ES-I3 (cell line): ENCODE results near the gene FOXO3.
"Not testable (repeated sequence)": the region's sequence is repeated elsewhere in the genome, so short reads cannot be mapped to it uniquely, and the experiment has no call there.

Experiments used
- H3K36me3 ChIP-seq: 2 replicates; pipeline ENCODE4 v1.6.1; 2013; ENCODE audit warnings: mild to moderate bottlenecking, low read length, control low read depth, moderate library complexity; ENCODE audit not compliant: insufficient read depth
- H3K4me1 ChIP-seq: 2 replicates; pipeline ENCODE4 v1.6.1; 2013; ENCODE audit warnings: mild to moderate bottlenecking, control low read depth, low read length; ENCODE audit not compliant: insufficient read depth
- H3K9ac ChIP-seq: 2 replicates; pipeline ENCODE4 v1.6.1; 2013; ENCODE audit warnings: low read depth, mild to moderate bottlenecking, low read length, moderate library complexity
- H3K9me3 ChIP-seq: 2 replicates; pipeline ENCODE4 v1.6.1; 2013; ENCODE audit warnings: mild to moderate bottlenecking, low read length, moderate library complexity; ENCODE audit not compliant: control insufficient read depth, insufficient read depth

FOXO3 gene

DNA sequence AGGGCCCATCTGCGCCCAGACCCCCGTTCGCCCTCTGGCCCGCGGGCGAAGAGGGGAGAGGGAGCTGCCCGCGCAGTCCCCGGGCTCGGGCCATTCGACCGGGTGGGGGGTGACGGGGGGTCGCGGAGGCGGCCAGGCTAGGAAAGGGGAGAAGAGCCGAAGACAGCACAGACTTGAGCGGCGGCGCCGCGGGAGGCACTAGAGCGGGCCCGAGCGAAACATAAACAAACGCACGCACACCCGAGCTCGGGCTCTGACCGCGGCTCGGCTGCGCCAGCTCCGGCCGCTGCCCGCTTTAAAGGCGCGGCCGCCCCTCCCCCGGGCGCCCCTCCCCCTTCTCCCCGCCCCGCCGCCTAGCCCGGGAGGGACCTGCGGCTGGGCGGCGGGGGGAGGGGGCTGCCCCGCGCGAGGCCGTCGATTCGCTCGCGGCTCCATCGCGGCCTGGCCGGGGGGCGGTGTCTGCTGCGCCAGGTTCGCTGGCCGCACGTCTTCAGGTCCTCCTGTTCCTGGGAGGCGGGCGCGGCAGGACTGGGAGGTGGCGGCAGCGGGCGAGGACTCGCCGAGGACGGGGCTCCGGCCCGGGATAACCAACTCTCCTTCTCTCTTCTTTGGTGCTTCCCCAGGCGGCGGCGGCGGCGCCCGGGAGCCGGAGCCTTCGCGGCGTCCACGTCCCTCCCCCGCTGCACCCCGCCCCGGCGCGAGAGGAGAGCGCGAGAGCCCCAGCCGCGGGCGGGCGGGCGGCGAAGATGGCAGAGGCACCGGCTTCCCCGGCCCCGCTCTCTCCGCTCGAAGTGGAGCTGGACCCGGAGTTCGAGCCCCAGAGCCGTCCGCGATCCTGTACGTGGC is at the start of gene FOXO3:
TSS of gene FOXO3 (plus strand) at position 455 of the 846 bp plus-strand sequence. CDS start at position 747, 292 bp downstream.
- H3K9me3 ChIP-seq = no peaks in the 10 kb centered on the region
- H3K36me3 ChIP-seq = no peaks in the 10 kb centered on the region
- peak within 1 kb of the TSS; percentile 88 for H3K9ac ChIP-seq
- H3K4me1 ChIP-seq = peaks cover 16% of the 10 kb centered on the region

- Histone ChIP-seq H3K36me3 (no peaks in the 10 kb centered on the region), H3K9ac (no peak overlapping the region), H3K4me1 (no peaks in the 10 kb centered on the region), H3K9me3 (no peaks in the 10 kb centered on the region)
Observed at GRCh38 chr6:108518714-108519576, 41.8 kb upstream of the FOXO3 start.

DNA sequence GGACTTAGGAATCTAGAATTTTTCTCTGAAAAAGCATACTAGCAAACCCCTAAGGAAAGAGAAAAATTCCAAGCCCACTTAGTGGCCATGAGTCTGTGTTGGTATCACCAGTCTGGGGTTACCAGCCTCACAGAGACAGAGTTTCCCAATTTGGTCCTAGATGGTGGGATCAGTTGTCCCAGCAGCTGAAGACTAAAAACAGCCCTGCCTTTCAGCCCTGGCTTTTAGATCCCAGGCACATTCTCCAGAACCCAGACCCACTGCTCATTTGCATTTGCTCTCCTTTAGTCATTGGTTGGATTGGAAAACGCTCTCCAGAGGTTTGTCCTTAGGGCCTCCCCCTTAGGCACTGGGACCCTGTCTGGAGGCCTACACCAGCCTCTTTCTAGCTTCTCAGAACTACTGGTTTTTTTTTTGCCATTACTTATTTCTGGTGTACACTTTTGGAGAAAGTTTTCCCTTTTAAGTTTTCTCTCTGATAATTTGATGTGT is 39.1 kb upstream of the FOXO3 start:
- H3K36me3 ChIP-seq = no peaks in the 10 kb centered on the region
- H3K4me1 ChIP-seq = peaks cover 10% of the 10 kb centered on the region
- no peaks in the 10 kb centered on the region for H3K9me3 ChIP-seq
- no peak overlapping the region for H3K9ac ChIP-seq

DNA sequence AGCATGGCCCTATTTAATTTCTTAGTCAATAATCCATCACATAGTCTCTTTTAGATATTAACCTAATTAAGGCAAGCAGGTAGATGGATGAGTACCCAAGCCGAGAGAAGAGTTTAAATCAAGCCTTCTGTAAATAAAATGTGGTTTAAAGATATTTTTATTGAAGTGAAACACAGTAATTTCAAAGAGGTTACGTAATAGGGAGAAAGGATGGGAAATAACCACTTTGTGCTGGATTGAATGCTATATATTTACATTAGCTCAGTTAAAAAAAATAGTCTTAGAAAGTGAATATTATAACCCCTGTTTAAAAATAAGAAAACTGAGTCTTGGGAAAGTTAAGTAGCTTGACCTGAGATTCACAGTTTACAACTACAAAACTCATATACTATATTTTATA is 37.0 kb upstream of the FOXO3 start:
- Histone ChIP-seq H3K9ac (no peak overlapping the region), H3K4me1 (peaks cover 10% of the 10 kb centered on the region), H3K36me3 (no peaks in the 10 kb centered on the region)

DNA sequence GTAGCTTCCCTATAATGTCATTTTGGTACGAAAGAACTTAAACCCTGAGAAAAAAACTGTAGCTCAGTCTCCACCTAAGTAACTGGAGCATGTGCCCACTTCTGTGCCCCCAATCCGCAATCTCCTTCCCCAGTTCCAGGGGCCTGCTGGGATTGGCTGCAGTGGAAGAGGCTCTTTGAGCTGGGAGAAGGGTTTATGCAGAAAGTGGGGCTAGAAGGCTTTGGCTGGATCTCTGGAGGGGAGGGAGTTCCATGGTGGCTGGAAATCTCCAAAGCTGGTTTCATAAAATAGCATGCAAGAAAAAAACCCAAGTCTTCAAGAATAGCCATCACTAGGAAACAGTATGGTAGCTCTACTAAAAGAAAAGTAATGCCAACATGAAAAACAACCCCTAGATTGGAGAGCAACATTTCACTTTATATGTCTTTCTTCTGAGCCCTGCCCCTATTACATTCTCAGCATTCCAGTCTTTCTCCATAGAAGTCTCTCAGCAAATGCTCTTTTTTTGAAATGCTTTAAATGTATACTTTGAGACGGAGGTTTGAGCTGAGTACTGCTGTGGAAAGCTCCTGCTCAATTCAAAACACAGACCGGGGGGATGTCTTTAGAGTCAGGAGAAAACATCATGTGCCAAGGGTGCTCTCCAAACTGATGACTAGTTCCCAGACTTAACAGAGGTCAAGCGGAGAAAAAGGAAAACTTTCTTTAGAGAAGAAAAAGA is 36.0 kb upstream of the FOXO3 start:
- no peak overlapping the region for H3K9ac ChIP-seq
- no peaks in the 10 kb centered on the region for H3K36me3 ChIP-seq
- H3K4me1 ChIP-seq = peaks cover 10% of the 10 kb centered on the region
- H3K9me3 ChIP-seq = no peaks in the 10 kb centered on the region

More for the DNA sequence above, 37.0 kb upstream of the FOXO3 start:
- no peaks in the 10 kb centered on the region for H3K9me3 ChIP-seq

- no peak overlapping the region for H3K9ac ChIP-seq
- H3K4me1 ChIP-seq = peaks cover 10% of the 10 kb centered on the region
- H3K36me3 ChIP-seq = no peaks in the 10 kb centered on the region
- H3K9me3 ChIP-seq = no peaks in the 10 kb centered on the region
Observed at GRCh38 chr6:108526739-108527174, 34.0 kb upstream of the FOXO3 start.

DNA sequence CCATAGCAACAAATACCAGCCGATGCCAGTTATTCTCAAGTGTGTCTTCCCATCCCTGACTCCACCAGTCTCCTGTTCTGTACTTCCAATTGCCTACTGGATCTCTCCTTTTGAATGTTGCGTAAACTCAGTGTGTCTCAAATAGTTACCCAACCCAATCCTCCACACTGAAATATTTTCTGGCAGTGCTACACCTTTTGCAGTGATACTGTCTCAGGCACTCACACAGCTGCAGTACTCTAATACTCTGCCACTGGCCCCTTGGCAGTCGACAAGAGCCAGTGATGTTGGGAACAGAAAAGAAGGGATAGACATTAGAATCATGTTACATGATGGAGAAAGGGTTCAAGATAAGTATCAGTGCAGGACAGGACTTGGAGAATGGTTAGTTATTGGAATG is 31.8 kb upstream of the FOXO3 start:
- no peaks in the 10 kb centered on the region for H3K9me3 ChIP-seq
- H3K9ac ChIP-seq = no peak overlapping the region
- peaks cover 10% of the 10 kb centered on the region for H3K4me1 ChIP-seq
- H3K36me3 ChIP-seq = no peaks in the 10 kb centered on the region

DNA sequence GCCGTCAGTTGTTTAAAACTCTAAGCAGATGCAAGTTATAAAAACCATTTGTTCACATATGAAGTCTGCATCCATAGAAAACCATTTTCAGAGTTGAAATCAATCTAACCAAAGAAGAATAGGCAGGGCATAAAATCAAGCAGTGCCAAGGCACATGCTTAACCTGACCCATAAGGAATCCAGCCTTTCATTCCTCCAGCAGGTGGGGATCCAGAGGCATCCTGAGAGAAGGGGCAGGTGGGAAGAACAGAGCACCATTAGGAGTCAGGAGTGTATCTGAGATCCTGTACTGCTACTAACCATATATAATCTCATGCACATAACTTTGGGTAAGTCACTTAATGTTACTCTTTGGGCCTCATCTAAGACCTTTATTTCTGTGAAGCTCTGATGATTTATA is 29.4 kb upstream of the FOXO3 start:
- Histone ChIP-seq H3K9ac (no peak overlapping the region), H3K36me3 (no peaks in the 10 kb centered on the region), H3K4me1 (no peaks in the 10 kb centered on the region), H3K9me3 (no peaks in the 10 kb centered on the region)

- Histone ChIP-seq H3K9ac (no peak overlapping the region), H3K36me3 (no peaks in the 10 kb centered on the region), H3K4me1 (no peaks in the 10 kb centered on the region), H3K9me3 (no peaks in the 10 kb centered on the region)
Observed at GRCh38 chr6:108535114-108535742, 25.5 kb upstream of the FOXO3 start.

DNA sequence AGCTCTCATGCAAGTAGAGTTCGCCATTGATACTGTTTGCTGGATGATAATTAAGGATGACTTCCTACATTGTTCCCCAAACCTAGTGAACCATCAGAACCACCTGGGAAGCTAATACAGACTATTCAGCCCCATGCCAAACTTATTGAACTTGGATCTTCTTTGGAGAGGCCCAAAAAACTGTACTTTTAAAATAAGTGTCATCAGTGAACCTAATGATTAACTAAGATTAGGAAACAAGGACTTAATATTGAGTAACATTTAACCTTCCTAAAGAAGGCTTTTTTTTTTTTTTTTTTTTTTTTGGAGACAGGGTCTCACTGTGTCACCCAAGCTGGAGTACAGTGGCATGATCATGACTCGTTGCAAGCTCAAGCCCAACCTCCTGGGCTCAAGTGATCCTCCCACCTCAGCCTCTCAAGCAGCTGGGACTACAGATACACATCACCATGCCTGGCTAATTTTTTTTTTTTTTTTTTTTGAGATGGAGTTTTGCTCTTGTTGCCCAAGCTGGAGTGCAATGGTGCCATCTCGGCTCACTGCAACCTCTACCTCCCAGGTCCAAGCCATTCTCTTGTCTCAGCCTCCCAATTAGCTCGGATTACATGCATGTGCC is 24.7 kb upstream of the FOXO3 start:
- H3K36me3 ChIP-seq, H3K4me1 ChIP-seq, H3K9me3 ChIP-seq, H3K9ac ChIP-seq: not testable (repeated sequence)

GRCh38 chr6:108541843-108542759 is 18.6 kb upstream of the FOXO3 start:
- H3K36me3 ChIP-seq = no peaks in the 10 kb centered on the region
- H3K9me3 ChIP-seq = no peaks in the 10 kb centered on the region
- H3K9ac ChIP-seq = peak overlapping the region; percentile 33; the same call in 1 of the 2 replicates
- H3K4me1 ChIP-seq = no peaks in the 10 kb centered on the region

DNA sequence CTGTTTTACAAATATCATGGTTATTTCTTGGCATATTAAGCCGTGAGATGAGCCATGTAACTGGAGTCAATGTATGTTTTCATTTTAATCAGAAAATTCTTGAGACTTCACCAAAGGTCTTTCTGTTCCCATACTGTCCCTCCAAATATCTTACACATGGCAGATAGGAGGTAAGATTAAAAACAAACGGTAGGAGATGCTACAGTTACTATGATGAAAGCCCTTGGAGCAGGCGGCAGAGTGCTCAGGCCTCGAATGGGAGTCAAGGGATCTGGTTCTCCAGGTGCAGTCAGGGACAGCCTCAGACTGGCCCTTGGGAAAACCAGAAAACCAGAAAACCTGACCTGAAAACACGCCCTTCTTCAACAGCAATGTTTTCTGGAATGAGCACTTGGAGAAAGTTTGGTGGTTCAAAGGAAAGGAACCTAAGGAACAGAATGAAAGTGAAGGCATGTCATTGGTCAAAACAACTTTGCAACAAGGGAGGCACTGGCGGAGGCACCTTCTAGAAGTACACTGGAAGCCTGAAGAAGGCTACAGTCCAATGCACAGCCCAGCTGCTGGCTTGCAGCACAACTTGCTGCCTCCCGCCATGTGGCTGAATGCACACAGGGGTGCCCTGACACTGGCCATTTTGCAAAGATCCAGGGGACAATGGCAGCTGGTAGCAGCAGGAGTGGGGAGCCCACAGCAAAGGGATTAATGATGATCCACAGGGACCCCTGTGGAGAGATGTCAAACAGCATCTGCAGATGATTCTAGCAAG is 17.4 kb upstream of the FOXO3 start:
- H3K9me3 ChIP-seq = no peaks in the 10 kb centered on the region
- no peaks in the 10 kb centered on the region for H3K36me3 ChIP-seq
- no peak overlapping the region for H3K9ac ChIP-seq
- H3K4me1 ChIP-seq = no peaks in the 10 kb centered on the region
